HepG2 (cell line): ENCODE data around the gene ATXN7L3. TPM values are rescaled to one million over a fixed set of nuclear protein-coding genes. Genes with fewer than 3 reads are reported as not detected.

ENCODE experiments used
- ARNTL ChIP-seq: sonication (generic); formaldehyde crosslinking; IDR thresholded peaks from 2 replicates; pipeline ENCODE4 v1.4.0; 2020; ENCODE audit warnings: mild to moderate bottlenecking, missing genetic modification reagents
- ELF3 ChIP-seq: IDR thresholded peaks from 2 replicates; pipeline ENCODE4 v1.6.1; 2016; ENCODE audit warnings: missing genetic modification reagents, missing compliant biosample characterization
- FOXP1 ChIP-seq, 2 experiments: fragments of 450-650 bp in 1 of 2; IDR thresholded peaks; 2 replicates each; pipeline ENCODE4 v1.6.1; 2017 to 2018; ENCODE audit warnings: antibody characterized with exemption in 1 of 2
- HDAC1 ChIP-seq: sonication (generic); formaldehyde crosslinking; IDR thresholded peaks from 2 replicates; pipeline ENCODE4 v1.5.1; 2020; ENCODE audit warnings: mild to moderate bottlenecking, missing genetic modification reagents
- KDM5B ChIP-seq: sonication (generic); formaldehyde crosslinking; IDR thresholded peaks from 2 replicates; pipeline ENCODE4 v1.4.0; 2020; ENCODE audit warnings: missing genetic modification reagents, mild to moderate bottlenecking, borderline replicate concordance
- NFKBIZ ChIP-seq: IDR thresholded peaks from 2 replicates; pipeline ENCODE4 v1.6.1; 2018; ENCODE audit warnings: missing genetic modification reagents, missing compliant biosample characterization
- POLR2G ChIP-seq: fragments of 200-400 bp; formaldehyde crosslinking; IDR thresholded peaks from 2 replicates; pipeline ENCODE4 v1.6.1; 2018; ENCODE audit warnings: mild to moderate bottlenecking, low read depth, low read length, moderate library complexity
- SAFB2 ChIP-seq: sonication (generic); formaldehyde crosslinking; IDR thresholded peaks from 2 replicates; pipeline ENCODE4 v1.5.1; 2020; ENCODE audit warnings: missing genetic modification reagents, low read depth, mild to moderate bottlenecking, borderline replicate concordance
- TCF7L2 ChIP-seq: IDR thresholded peaks from 2 replicates; pipeline ENCODE4 v1.6.1; 2011; ENCODE audit warnings: mild to moderate bottlenecking, low read depth, low read length, moderate library complexity
- THYN1 ChIP-seq: sonication (generic); formaldehyde crosslinking; IDR thresholded peaks from 2 replicates; pipeline ENCODE4 v1.8.1; 2023; ENCODE audit warnings: low read depth, mild to moderate bottlenecking, moderate library complexity, missing genetic modification reagents, borderline replicate concordance
- ZBTB20 ChIP-seq: sonication (generic); formaldehyde crosslinking; IDR thresholded peaks from 2 replicates; pipeline ENCODE4 v1.8.1; 2023; ENCODE audit warnings: missing genetic modification reagents, low read depth, mild to moderate bottlenecking, borderline replicate concordance
- ZBTB34 ChIP-seq: sonication (generic); formaldehyde crosslinking; IDR thresholded peaks from 2 replicates; pipeline ENCODE4 v1.8.0; 2022; ENCODE audit warnings: mild to moderate bottlenecking, missing genetic modification reagents
- ZNF121 ChIP-seq: sonication (generic); formaldehyde crosslinking; IDR thresholded peaks from 2 replicates; pipeline ENCODE4 v1.5.0; 2020; ENCODE audit warnings: mild to moderate bottlenecking, missing genetic modification reagents
- ZNF292 ChIP-seq: sonication (generic); formaldehyde crosslinking; IDR thresholded peaks from 2 replicates; pipeline ENCODE4 v1.8.1; 2022; ENCODE audit warnings: mild to moderate bottlenecking, low read depth, missing genetic modification reagents, borderline replicate concordance
- ZNF446 ChIP-seq: sonication (generic); formaldehyde crosslinking; IDR thresholded peaks from 2 replicates; pipeline ENCODE4 v1.5.0; 2020; ENCODE audit warnings: mild to moderate bottlenecking, missing genetic modification reagents
- ZNF597 ChIP-seq: sonication (generic); formaldehyde crosslinking; IDR thresholded peaks from 2 replicates; pipeline ENCODE4 v1.5.0; 2020; ENCODE audit warnings: missing genetic modification reagents
- ZNF629 ChIP-seq: sonication (generic); formaldehyde crosslinking; conservative IDR thresholded peaks from 2 replicates; pipeline ENCODE4 v1.5.0; 2020; ENCODE audit warnings: missing genetic modification reagents
- polyA plus RNA-seq, 8 experiments: library from polyadenylated mRNA; depleted of rRNA in 3 of 8; stranded (reverse) in 7 of 8; unstranded in 1 of 8; fragments of >200 nt; fragmentation: Illumina TruSeq in 4 of 8; extraction: Trizol in 4 of 8; gene quantifications; 2 replicates each; pipeline versions ENCODE4 v1.2.1 to v1.2.3, GENCODE V29; 2011 to 2016; ENCODE audit warnings: low read depth in 4 of 8, missing spikeins in 1 of 8, mixed read lengths in 1 of 8; ENCODE audit not compliant: insufficient read depth in 1 of 8
- total RNA-seq, 5 experiments: library from RNA; depleted of rRNA; stranded (reverse); fragments of >200 nt; fragmentation: Illumina TruSeq; extraction: Trizol; gene quantifications; 2 replicates each; pipeline ENCODE4 v1.2.3, GENCODE V29; 2016; ENCODE audit warnings: low read depth in 1 of 5
- TF ChIP-seq, protein P1 (sequence below): sonication (generic); formaldehyde crosslinking; IDR thresholded peaks from 2 replicates; pipeline ENCODE4 v1.8.0; 2022; ENCODE audit warnings: mild to moderate bottlenecking, missing genetic modification reagents; ENCODE audit not compliant: insufficient replicate concordance
- TF ChIP-seq, protein P2 (sequence below): sonication (generic); formaldehyde crosslinking; conservative IDR thresholded peaks from 2 replicates; pipeline ENCODE4 v1.8.0; 2022; ENCODE audit warnings: mild to moderate bottlenecking, moderate library complexity, missing genetic modification reagents
- TF ChIP-seq, protein P3 (sequence below): sonication (generic); formaldehyde crosslinking; IDR thresholded peaks from 2 replicates; pipeline ENCODE4 v1.4.0; 2020; ENCODE audit warnings: mild to moderate bottlenecking, missing genetic modification reagents

Gene ATXN7L3
- total and polyA plus RNA-seq, 2 of the 13 experiments (the other 11 are each of a cell fraction or from before 2014, with no cell fraction given): 44.5 to 59.1 TPM

DNA sequence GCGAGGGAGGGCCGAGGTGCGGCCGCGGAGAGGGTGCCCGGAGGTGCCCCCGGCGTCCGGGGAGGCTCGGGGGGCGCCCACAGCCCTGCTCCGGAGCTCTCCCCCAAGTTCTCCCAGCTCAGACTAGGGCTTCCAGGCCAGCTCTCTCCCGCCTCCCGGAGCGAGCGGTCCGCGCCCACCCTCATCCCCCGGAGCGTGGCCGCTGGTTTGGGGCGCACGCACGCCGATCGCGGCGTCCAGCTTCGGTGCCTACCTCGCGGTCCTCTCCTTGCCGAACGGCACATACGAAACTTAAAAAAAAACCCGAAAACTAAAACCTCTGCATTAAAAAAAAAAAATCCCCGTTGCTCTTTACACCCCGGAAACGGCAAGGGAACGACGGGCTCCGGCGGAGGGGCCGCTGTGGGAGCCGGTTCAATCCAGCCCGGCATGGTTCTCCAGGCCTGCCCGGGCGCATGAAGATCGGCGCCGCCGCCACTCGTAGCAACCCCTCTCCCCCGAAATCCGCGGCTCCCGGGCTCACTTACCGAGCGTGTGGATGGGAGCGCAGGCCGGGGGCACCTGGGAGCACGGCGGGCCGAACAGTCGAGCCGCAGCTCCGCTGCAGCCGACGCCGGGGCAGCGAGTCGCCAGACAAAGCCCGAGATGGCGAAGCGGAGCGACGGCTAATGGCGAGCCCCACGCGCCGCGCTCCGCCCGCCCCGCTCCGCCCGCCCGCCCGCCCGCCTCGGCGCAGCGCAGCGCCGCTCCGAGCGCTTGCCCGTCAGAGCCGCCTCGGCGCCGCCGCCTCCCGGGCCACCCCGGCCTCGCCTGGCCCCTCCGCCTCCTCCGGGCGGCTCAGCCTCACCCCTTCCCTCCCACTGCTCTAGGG lies 20.8 kb upstream of the ATXN7L3 start (continued):
- TF ChIP-seq ZNF597 (CRISPR knock-in tag) (no peak; the same call in 1 of the 2 replicates), NFKBIZ (CRISPR knock-in tag) (no peak), ZNF446 (CRISPR knock-in tag) (no peak), TCF7L2 (no peak), ZBTB20 (no peak; the same call in none of the 2 replicates), ZNF629 (CRISPR knock-in tag) (peak; percentile 23; the same call in 1 of the 2 replicates), POLR2G (peak; percentile 64), ZNF121 (CRISPR knock-in tag) (no peak), KDM5B (CRISPR knock-in tag) (peak; percentile 86), SAFB2 (CRISPR knock-in tag) (peak; percentile 31; the same call in 1 of the 2 replicates), FOXP1 (IDR thresholded peaks at IDR 0.05) (no peak), FOXP1 (CRISPR knock-in tag; IDR thresholded peaks at IDR 0.05) (no peak), ELF3 (CRISPR knock-in tag) (no peak), ZBTB34 (CRISPR knock-in tag) (no peak), HDAC1 (CRISPR knock-in tag) (peak; percentile 37; the same call in 1 of the 2 replicates), ARNTL (CRISPR knock-in tag) (0 out of 2 replicates have a peak, but pooled peaks have one; percentile 15), THYN1 (CRISPR knock-in tag) (no peak), ZNF292 (CRISPR knock-in tag) (no peak)
- TF ChIP-seq, protein P1, sequence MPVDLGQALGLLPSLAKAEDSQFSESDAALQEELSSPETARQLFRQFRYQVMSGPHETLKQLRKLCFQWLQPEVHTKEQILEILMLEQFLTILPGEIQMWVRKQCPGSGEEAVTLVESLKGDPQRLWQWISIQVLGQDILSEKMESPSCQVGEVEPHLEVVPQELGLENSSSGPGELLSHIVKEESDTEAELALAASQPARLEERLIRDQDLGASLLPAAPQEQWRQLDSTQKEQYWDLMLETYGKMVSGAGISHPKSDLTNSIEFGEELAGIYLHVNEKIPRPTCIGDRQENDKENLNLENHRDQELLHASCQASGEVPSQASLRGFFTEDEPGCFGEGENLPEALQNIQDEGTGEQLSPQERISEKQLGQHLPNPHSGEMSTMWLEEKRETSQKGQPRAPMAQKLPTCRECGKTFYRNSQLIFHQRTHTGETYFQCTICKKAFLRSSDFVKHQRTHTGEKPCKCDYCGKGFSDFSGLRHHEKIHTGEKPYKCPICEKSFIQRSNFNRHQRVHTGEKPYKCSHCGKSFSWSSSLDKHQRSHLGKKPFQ (CRISPR knock-in tag): no peak
- TF ChIP-seq, protein P2, sequence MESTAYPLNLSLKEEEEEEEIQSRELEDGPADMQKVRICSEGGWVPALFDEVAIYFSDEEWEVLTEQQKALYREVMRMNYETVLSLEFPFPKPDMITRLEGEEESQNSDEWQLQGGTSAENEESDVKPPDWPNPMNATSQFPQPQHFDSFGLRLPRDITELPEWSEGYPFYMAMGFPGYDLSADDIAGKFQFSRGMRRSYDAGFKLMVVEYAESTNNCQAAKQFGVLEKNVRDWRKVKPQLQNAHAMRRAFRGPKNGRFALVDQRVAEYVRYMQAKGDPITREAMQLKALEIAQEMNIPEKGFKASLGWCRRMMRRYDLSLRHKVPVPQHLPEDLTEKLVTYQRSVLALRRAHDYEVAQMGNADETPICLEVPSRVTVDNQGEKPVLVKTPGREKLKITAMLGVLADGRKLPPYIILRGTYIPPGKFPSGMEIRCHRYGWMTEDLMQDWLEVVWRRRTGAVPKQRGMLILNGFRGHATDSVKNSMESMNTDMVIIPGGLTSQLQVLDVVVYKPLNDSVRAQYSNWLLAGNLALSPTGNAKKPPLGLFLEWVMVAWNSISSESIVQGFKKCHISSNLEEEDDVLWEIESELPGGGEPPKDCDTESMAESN (CRISPR knock-in tag): peak; percentile 34; the same call in 1 of the 2 replicates
- TF ChIP-seq, protein P3, sequence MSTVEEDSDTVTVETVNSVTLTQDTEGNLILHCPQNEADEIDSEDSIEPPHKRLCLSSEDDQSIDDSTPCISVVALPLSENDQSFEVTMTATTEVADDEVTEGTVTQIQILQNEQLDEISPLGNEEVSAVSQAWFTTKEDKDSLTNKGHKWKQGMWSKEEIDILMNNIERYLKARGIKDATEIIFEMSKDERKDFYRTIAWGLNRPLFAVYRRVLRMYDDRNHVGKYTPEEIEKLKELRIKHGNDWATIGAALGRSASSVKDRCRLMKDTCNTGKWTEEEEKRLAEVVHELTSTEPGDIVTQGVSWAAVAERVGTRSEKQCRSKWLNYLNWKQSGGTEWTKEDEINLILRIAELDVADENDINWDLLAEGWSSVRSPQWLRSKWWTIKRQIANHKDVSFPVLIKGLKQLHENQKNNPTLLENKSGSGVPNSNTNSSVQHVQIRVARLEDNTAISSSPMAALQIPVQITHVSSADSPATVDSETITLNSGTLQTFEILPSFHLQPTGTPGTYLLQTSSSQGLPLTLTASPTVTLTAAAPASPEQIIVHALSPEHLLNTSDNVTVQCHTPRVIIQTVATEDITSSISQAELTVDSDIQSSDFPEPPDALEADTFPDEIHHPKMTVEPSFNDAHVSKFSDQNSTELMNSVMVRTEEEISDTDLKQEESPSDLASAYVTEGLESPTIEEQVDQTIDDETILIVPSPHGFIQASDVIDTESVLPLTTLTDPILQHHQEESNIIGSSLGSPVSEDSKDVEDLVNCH: no peak
